ENCODE results near the gene ROBO1. TPM values are rescaled to one million over a fixed set of nuclear protein-coding genes. Genes with fewer than 3 reads are reported as not detected.

The ROBO1 gene
- total and polyA plus RNA-seq, 2 of the 13 experiments (the other 11 are each of a cell fraction or from before 2014, with no cell fraction given): 52.2 to 71.0 TPM

- ChIA-PET POLR2A (no interaction called here), CTCF (ENCODE audit: low intra/inter-chr PET ratio, low total read pairs) (interaction anchor here (0.9 to 4.0 kb wide), 3 partner anchors 275 to 429 kb away, joined by 3 to 18 read pairs (median 3); no protein-coding TSS in a partner anchor)
- Histone ChIP-seq H3K4me3 (replicated peaks in 1 of 3; ENCODE audit: insufficient read depth in 1 of 3, low read depth in 2 of 3, low read length in 3 of 3) (no peak overlapping the region; a peak in 1 of 6 replicates), H3K27ac (ENCODE audit: extremely low read length, insufficient read depth, low read length) (no peak overlapping the region), H2AFZ (ENCODE audit: low read length) (no peak overlapping the region), H3K27me3 (ENCODE audit: control insufficient read depth in 1 of 2, insufficient read depth in 2 of 2, low read length in 2 of 2) (peaks cover 0 to 6% of the 10 kb centered on the region in 2 experiments; a peak in 1 of 5 replicates), H3K4me1 (ENCODE audit: insufficient read depth, low read length) (peaks cover 2% of the 10 kb centered on the region; the same call in 1 of the 2 replicates), H3K9ac (ENCODE audit: insufficient read depth, low read depth, low read length) (no peak overlapping the region), H3K36me3 (replicated peaks in 1 of 2; ENCODE audit: control insufficient read depth in 1 of 2, insufficient read depth in 2 of 2, low read length in 2 of 2) (no peaks in the 10 kb centered on the region), H3K79me2 (ENCODE audit: insufficient read depth, low read length) (no peaks in the 10 kb centered on the region), H3K9me3 (ENCODE audit: low read length) (no peaks in the 10 kb centered on the region), H4K20me1 (ENCODE audit: insufficient read depth, low read length) (no peaks in the 10 kb centered on the region), H3K4me2 (ENCODE audit: low read depth, low read length) (no peak overlapping the region)
- in situ Hi-C loops (cut with HindIII; ENCODE audit: extremely low pct_ligation_motif_present, low pct_unique_long_range_greater_than_20kb) (loop anchor here (10.0 kb wide), 1 partner anchor 278 kb away; no protein-coding TSS in a partner anchor), intact Hi-C loops (cut with micrococcal nuclease; ENCODE audit: unreplicated experiment) (loop anchor here (1.0 to 2.0 kb wide), 2 partner anchors 275 to 410 kb away; no protein-coding TSS in a partner anchor)
- under 1% methylated on average over 6 of the region's 6 CpGs for WGBS (ENCODE audit: low lambda C conversion rate)
- DNase-seq (ENCODE audit: low spot score) (peak; percentile 53), FAIRE-seq (peak; percentile 71), ATAC-seq (peak; percentile 84)
- no TSS peak for BruUV-seq (replicated peaks)
- TF ChIP-seq CEBPB (IDR thresholded peaks at IDR 0.05; ENCODE audit: borderline replicate concordance, low read depth, low read length): no peak
- TF ChIP-seq, protein P1, sequence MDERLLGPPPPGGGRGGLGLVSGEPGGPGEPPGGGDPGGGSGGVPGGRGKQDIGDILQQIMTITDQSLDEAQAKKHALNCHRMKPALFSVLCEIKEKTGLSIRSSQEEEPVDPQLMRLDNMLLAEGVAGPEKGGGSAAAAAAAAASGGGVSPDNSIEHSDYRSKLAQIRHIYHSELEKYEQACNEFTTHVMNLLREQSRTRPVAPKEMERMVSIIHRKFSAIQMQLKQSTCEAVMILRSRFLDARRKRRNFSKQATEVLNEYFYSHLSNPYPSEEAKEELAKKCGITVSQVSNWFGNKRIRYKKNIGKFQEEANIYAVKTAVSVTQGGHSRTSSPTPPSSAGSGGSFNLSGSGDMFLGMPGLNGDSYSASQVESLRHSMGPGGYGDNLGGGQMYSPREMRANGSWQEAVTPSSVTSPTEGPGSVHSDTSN (CRISPR knock-in tag; IDR thresholded peaks at IDR 0.05): no peak
- TF ChIP-seq SMC3 (IDR thresholded peaks at IDR 0.05; ENCODE audit: low read length): peak; percentile 64
- peak; percentile 71 for TF ChIP-seq CTCF (CRISPR knock-in tag; IDR thresholded peaks at IDR 0.05)
- TF ChIP-seq ARNT (IDR thresholded peaks at IDR 0.05): no peak
- peak; percentile 48 for TF ChIP-seq STAG1 (CRISPR knock-in tag; IDR thresholded peaks at IDR 0.05)
- no peak for TF ChIP-seq SRSF9 (IDR thresholded peaks at IDR 0.05; ENCODE audit: borderline replicate concordance, insufficient read depth, low read depth, low read length, poor library complexity, severe bottlenecking)
- TF ChIP-seq NFKB2 (CRISPR knock-in tag; IDR thresholded peaks at IDR 0.05; ENCODE audit: borderline replicate concordance): no peak
- TF ChIP-seq NFE2 (CRISPR knock-in tag; IDR thresholded peaks at IDR 0.05): no peak
- TF ChIP-seq KLF12 (CRISPR knock-in tag; IDR thresholded peaks at IDR 0.05; ENCODE audit: borderline replicate concordance): no peak
- no peak for TF ChIP-seq ZNF10 (CRISPR knock-in tag; IDR thresholded peaks at IDR 0.05; ENCODE audit: borderline replicate concordance, low read depth)
- TF ChIP-seq, protein P2, sequence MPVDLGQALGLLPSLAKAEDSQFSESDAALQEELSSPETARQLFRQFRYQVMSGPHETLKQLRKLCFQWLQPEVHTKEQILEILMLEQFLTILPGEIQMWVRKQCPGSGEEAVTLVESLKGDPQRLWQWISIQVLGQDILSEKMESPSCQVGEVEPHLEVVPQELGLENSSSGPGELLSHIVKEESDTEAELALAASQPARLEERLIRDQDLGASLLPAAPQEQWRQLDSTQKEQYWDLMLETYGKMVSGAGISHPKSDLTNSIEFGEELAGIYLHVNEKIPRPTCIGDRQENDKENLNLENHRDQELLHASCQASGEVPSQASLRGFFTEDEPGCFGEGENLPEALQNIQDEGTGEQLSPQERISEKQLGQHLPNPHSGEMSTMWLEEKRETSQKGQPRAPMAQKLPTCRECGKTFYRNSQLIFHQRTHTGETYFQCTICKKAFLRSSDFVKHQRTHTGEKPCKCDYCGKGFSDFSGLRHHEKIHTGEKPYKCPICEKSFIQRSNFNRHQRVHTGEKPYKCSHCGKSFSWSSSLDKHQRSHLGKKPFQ (CRISPR knock-in tag; IDR thresholded peaks at IDR 0.05; ENCODE audit: insufficient replicate concordance): no peak
- no peak for TF ChIP-seq ZNF350 (CRISPR knock-in tag; IDR thresholded peaks at IDR 0.05; ENCODE audit: borderline replicate concordance, low read depth)
- TF ChIP-seq CBX2 (IDR thresholded peaks at IDR 0.05; ENCODE audit: low read depth, low read length): peak; percentile 55; the same call in 1 of the 2 replicates
- no peak for TF ChIP-seq CBX2 (CRISPR knock-in tag; IDR thresholded peaks at IDR 0.05; ENCODE audit: low read depth)
- TF ChIP-seq ZNF326 (CRISPR knock-in tag; IDR thresholded peaks at IDR 0.05; ENCODE audit: borderline replicate concordance): no peak
- no peak for TF ChIP-seq ZNF138 (CRISPR knock-in tag; IDR thresholded peaks at IDR 0.05; ENCODE audit: low read depth)
- TF ChIP-seq FOXA1 (IDR thresholded peaks at IDR 0.05): no peak
- TF ChIP-seq FOXA1 (CRISPR knock-in tag; IDR thresholded peaks at IDR 0.05): no peak
These were observed 681.3 kb downstream of the ROBO1 start for GRCh38 chr3:79086514-79086913.
